Mammary epithelial cell (primary cell): Measurements from ENCODE around the gene OR6C68.

Experiments
- CTCF ChIP-seq, 2 donors: IDR thresholded peaks in 1 of 2; conservative IDR thresholded peaks in 1 of 2; 2 replicates each; pipeline ENCODE4 v1.5.1; 2011 to 2012; ENCODE audit warnings: inconsistent platforms in 2 of 2, low read length in 2 of 2, mild to moderate bottlenecking in 2 of 2, control low read depth in 1 of 2, low read depth in 1 of 2; ENCODE audit not compliant: insufficient read depth in 1 of 2; ENCODE audit errors: extremely low read depth in 1 of 2
- EZH2 ChIP-seq: IDR thresholded peaks from 2 replicates; pipeline ENCODE4 v1.6.1; 2012; ENCODE audit warnings: low read length, inconsistent platforms, borderline replicate concordance

GRCh38 chr12:55516391-55516790, 24.2 kb downstream of the OR6C68 start:
- TF ChIP-seq CTCF (conservative IDR thresholded peaks at IDR 0.05 in 1 of 2, IDR thresholded peaks at IDR 0.05 in 1 of 2; ENCODE audit: extremely low read depth in 1 of 2, insufficient read depth in 1 of 2, low read depth in 1 of 2, low read length in 2 of 2), result no peak
- no peak for TF ChIP-seq EZH2
